ENCODE data around the gene ALKBH1. TPM values are rescaled to one million over a fixed set of nuclear protein-coding genes. Genes with fewer than 3 reads are reported as not detected.

The ALKBH1 gene
- total RNA-seq, 4 donors from 2014 or later: 10.7 to 15.8 (median 14.9) TPM

DNA sequence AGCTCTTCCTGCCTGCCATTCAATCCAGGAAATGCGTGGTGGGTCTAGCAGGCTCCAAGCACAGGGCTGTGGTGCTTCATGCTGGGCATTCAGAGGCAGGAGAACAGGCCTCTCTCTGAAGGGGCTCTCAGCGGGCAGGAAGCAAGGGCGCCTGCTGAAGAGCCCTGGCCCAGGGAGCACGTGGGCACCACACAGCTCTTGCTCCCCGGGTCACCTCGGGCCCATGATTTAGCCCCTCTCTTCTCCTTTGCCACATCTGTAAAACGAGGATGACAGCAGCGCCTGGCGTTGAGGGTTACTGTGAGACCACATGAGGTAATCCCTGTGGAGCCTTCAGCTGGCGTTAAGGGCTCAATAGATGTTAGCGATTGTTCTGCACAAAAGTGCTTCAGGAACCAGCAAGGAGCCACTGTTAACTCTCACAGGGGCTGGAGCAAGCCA, 53.8 kb downstream of the ALKBH1 start:
- no peak for DNase-seq (ENCODE audit: low spot score in 2 of 2)
- intact Hi-C loops (cut with DNase I; ENCODE audit: low total_unique reads): no loop called here
- TF ChIP-seq POLR2A (IDR thresholded peaks at IDR 0.05): no peak
- TF ChIP-seq, protein P1, sequence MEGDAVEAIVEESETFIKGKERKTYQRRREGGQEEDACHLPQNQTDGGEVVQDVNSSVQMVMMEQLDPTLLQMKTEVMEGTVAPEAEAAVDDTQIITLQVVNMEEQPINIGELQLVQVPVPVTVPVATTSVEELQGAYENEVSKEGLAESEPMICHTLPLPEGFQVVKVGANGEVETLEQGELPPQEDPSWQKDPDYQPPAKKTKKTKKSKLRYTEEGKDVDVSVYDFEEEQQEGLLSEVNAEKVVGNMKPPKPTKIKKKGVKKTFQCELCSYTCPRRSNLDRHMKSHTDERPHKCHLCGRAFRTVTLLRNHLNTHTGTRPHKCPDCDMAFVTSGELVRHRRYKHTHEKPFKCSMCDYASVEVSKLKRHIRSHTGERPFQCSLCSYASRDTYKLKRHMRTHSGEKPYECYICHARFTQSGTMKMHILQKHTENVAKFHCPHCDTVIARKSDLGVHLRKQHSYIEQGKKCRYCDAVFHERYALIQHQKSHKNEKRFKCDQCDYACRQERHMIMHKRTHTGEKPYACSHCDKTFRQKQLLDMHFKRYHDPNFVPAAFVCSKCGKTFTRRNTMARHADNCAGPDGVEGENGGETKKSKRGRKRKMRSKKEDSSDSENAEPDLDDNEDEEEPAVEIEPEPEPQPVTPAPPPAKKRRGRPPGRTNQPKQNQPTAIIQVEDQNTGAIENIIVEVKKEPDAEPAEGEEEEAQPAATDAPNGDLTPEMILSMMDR (IDR thresholded peaks at IDR 0.05): no peak
- WGBS, 2 donors: 78 to 79% methylated on average over 11 of the region's 11 CpGs
- H3K4me3 ChIP-seq (ENCODE audit: low read depth, poor library complexity, severe bottlenecking): no peak overlapping the region

DNA sequence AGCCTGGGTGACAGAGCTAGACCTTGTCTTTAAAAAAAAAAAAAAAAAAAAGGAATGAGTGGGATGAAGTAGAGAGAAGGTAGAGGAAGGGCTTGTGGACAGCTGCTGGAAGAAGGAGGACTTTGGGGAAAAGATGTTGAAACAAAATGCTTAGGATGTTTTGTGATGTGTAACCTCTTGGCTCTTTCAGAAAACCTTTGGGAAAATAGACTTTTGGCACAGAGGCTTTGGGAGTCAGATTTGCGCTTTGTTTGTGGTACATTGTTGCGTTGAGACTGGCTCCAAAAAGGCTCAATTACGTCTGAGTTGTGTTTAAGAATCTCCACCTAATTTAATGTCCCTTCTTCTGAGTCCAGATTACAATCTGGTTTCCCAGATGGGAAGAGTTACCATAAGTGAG, 58.5 kb downstream of the ALKBH1 start:
- intact Hi-C loops (cut with DNase I; ENCODE audit: low total_unique reads): no loop called here
- TF ChIP-seq, protein P1 (IDR thresholded peaks at IDR 0.05): no peak
- TF ChIP-seq POLR2A (IDR thresholded peaks at IDR 0.05): no peak
- no peak overlapping the region for H3K4me3 ChIP-seq (ENCODE audit: low read depth, poor library complexity, severe bottlenecking)
- DNase-seq (ENCODE audit: low spot score in 2 of 2): no peak
- 76 to 77% methylated on average over 3 of the region's 3 CpGs for WGBS, 2 donors

DNA sequence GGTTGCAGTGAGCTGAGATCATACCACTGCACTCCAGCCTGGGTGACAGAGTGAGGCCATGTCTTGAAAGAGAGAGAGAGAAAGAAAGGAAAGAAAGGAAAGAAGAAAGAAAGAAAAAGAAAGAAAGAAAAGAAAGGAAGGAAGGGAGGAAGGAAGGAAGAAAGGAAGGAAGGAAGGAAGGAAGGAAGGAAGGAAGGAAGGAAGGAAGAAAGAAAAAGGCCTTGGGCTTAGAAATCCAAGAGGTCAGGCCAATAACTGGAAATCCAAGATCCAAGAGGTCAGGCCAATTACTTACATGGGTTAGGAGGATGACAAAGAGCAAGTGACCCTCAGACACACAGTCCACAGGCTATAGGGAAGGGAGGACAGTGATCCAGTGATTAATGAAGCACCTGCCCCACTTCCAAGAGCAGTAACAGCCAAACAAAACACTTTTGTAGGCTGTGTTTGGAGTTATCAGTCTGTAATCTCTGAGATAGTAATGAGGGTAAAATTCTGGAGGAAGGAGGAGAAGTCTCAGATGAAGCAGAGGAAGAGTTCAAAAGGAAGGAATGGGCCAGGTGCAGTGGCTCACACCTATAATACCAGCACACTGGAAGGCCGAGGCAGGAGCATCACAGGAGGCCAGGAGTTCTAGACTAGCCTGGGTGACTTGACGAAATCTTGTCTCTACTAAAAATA, 59.2 kb downstream of the ALKBH1 start:
- 48 to 76% methylated on average over 2 of the region's 2 CpGs for WGBS, 2 donors
- DNase-seq (ENCODE audit: low spot score in 2 of 2): no peak
- TF ChIP-seq, protein P1 (IDR thresholded peaks at IDR 0.05): no peak
- TF ChIP-seq POLR2A (IDR thresholded peaks at IDR 0.05): no peak
- H3K4me3 ChIP-seq (ENCODE audit: low read depth, poor library complexity, severe bottlenecking): no peak overlapping the region
- intact Hi-C loops (cut with DNase I; ENCODE audit: low total_unique reads): no loop called here

DNA sequence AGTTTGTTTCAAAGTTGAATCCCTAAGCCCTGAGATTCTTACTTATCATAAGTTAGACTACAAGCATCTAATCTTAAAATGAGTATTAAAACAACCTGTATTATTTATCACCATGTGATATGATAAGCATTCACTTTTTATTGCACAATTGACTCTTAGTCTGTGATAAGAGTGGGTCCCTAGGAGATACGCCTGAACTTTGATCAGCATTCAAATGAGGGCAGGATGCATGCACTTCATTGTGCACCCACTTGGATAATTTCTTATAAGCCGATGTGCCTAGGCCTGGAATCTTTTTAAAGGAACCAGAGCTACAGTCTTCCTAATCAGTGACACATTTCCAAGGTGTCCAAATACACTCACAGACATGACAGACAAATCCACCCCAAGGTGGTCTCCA, 60.0 kb downstream of the ALKBH1 start:
- 80 to 89% methylated on average over 2 of the region's 2 CpGs for WGBS, 2 donors
- DNase-seq (ENCODE audit: low spot score in 2 of 2): no peak
- H3K4me3 ChIP-seq (ENCODE audit: low read depth, poor library complexity, severe bottlenecking): no peak overlapping the region
- intact Hi-C loops (cut with DNase I; ENCODE audit: low total_unique reads): no loop called here
- TF ChIP-seq, protein P1 (IDR thresholded peaks at IDR 0.05): no peak
- TF ChIP-seq POLR2A (IDR thresholded peaks at IDR 0.05): no peak

DNA sequence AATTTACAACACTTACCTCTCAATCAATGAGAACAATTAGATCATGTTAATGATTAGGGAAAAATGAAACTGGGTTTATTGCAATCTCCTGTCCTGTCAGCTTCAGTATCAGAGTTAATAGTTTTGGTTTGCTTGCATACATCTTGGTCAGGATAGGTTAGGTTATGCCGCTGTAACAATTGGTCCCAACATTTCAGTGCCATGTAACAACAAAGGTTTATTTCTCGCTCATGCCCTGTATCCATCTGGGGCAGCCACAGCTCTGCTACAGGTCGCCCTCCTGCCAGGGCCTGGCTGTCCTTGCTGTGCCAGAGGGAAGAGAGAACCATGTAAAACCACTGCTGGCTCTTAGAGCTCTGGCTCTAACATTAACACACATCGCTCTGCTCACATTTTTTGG, 60.9 kb downstream of the ALKBH1 start:
- no peak for TF ChIP-seq POLR2A (IDR thresholded peaks at IDR 0.05)
- TF ChIP-seq, protein P1 (IDR thresholded peaks at IDR 0.05): no peak
- intact Hi-C loops (cut with DNase I; ENCODE audit: low total_unique reads): no loop called here
- no peak overlapping the region for H3K4me3 ChIP-seq (ENCODE audit: low read depth, poor library complexity, severe bottlenecking)
- no peak for DNase-seq (ENCODE audit: low spot score in 2 of 2)
- 92 to 93% methylated on average over 4 of the region's 4 CpGs for WGBS, 2 donors

Data from lower leg skin (tissue), 4 donors.